NOMO-1 (cell line): ENCODE measurements around the gene GOLT1A.

Experiments
- DNase-seq, 2 experiments: peaks; one replicate each; lab custom pipeline; 2025; ENCODE audit not compliant: unreplicated experiment in 2 of 2; lab: John Stamatoyannopoulos, UW

GOLT1A gene

GRCh38 chr1:204162494-204163074 is 51.2 kb downstream of the GOLT1A start:
- DNase-seq, result peak; percentile 34 to 62

- DNase-seq, result no peak
Measured at GRCh38 chr1:204161609-204162493, 51.9 kb downstream of the GOLT1A start.

- no peak for DNase-seq
Measured at GRCh38 chr1:204157962-204158361, 55.8 kb downstream of the GOLT1A start.

GRCh38 chr1:204155881-204156280 is 57.9 kb downstream of the GOLT1A start:
- no peak for DNase-seq

GRCh38 chr1:204154568-204155255 is 59.1 kb downstream of the GOLT1A start:
- no peak for DNase-seq

DNA sequence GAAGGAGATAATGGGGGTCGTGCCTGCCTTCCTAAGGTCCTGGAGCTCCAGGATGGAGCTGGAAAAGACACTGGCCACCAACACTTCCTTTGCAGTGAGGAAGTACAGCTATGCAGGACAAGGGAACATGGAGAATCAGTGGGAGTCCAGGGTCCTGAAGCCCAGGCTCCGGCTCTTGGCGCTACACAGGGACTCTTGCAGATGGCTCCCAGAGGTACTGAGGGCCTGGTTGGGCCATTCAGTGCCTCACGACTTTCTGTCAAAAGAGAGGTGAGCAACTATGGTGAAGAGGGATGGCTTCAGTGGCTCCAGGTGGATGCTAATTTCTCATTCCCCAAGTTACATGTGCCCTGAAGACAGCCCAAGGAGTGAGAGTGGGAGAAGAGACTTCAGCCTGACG is 60.1 kb downstream of the GOLT1A start:
- DNase-seq, result no peak

- DNase-seq, result no peak
Measured at GRCh38 chr1:204152310-204153044, 61.3 kb downstream of the GOLT1A start.

GRCh38 chr1:204151552-204152309 is 62.1 kb downstream of the GOLT1A start, which contains the start of gene ETNK2:
Gene ETNK2, minus strand, starts transcription at chr1:204152044. Its CDS starts 192 bp downstream, at chr1:204151852.
- DNase-seq, result peak in 1 of 2 experiments; percentile 29

- no peak for DNase-seq
Measured at GRCh38 chr1:204150702-204151551, 62.9 kb downstream of the GOLT1A start.

GRCh38 chr1:204149635-204150565 is 63.9 kb downstream of the GOLT1A start:
- DNase-seq, result no peak

GRCh38 chr1:204149107-204149506 is 64.7 kb downstream of the GOLT1A start:
- no peak for DNase-seq
